ENCODE results near the gene ZNF541.
"Not testable (repeated sequence)": the region's sequence is repeated elsewhere in the genome, so short reads cannot be mapped to it uniquely, and the experiment has no call there.

The ZNF541 gene

GRCh38 chr19:47573071-47574026 is at the start of gene ZNF541:
ZNF541 (minus strand) TSS chr19:47573148; CDS start chr19:47555856, 17,292 bp downstream.
- peak; percentile 4 to 34 for DNase-seq

- DNase-seq = no peak
Observed at GRCh38 chr19:47619763-47620162, 46.8 kb upstream of the ZNF541 start.

GRCh38 chr19:47618771-47619170 is 45.8 kb upstream of the ZNF541 start:
- no peak for DNase-seq

- DNase-seq = no peak
Observed at GRCh38 chr19:47615714-47616113, 42.8 kb upstream of the ZNF541 start.

- no peak for DNase-seq
Observed at GRCh38 chr19:47615230-47615629, 42.3 kb upstream of the ZNF541 start.

GRCh38 chr19:47614559-47614958 is 41.6 kb upstream of the ZNF541 start:
- no peak for DNase-seq

- no peak for DNase-seq
Observed at GRCh38 chr19:47614021-47614295, 41.0 kb upstream of the ZNF541 start.

GRCh38 chr19:47613165-47614020 is 40.4 kb upstream of the ZNF541 start:
- no peak for DNase-seq

- DNase-seq = no peak
Observed at GRCh38 chr19:47610902-47611301, 38.0 kb upstream of the ZNF541 start.

GRCh38 chr19:47609906-47610894 is 37.3 kb upstream of the ZNF541 start:
- peak in 1 of 2 donors; percentile 34 for DNase-seq

GRCh38 chr19:47608969-47609905 is 36.3 kb upstream of the ZNF541 start, which contains the start of gene BICRA:
BICRA (plus strand) TSS chr19:47609134; CDS start chr19:47673575, 64,441 bp downstream.
- peak; percentile 61 to 74 for DNase-seq

- DNase-seq = peak; percentile 85 to 97
Observed at GRCh38 chr19:47608074-47608918, 35.3 kb upstream of the ZNF541 start.

- no peak for DNase-seq
Observed at GRCh38 chr19:47607564-47608073, 34.7 kb upstream of the ZNF541 start.

- DNase-seq = no peak
Observed at GRCh38 chr19:47603706-47604565, 31.0 kb upstream of the ZNF541 start.

GRCh38 chr19:47601180-47601904 is 28.4 kb upstream of the ZNF541 start:
- DNase-seq = no peak

GRCh38 chr19:47600246-47601179 is 27.6 kb upstream of the ZNF541 start:
- DNase-seq = peak; percentile 99

- not testable (repeated sequence) for DNase-seq
Observed at GRCh38 chr19:47599671-47600245, 26.8 kb upstream of the ZNF541 start.
